ENCODE results near the gene NKRF. TPM values are rescaled to one million over a fixed set of nuclear protein-coding genes. Genes with fewer than 3 reads are reported as not detected.
A peak's percentile ranks its signal among the peaks of the same experiment; 100 is the strongest.

NKRF gene
- 13.6 and 13.9 TPM in 2 replicates for total RNA-seq
- long read RNA-seq, transcript NKRF-201 (3 exons, 3,817 nt) = major isoform, 8 of 12 reads
- long read RNA-seq, partial matches to known transcripts = 0 of 12 reads
- long read RNA-seq, other reads (novel, unspliced or antisense) = 4 of 12 reads

DNA sequence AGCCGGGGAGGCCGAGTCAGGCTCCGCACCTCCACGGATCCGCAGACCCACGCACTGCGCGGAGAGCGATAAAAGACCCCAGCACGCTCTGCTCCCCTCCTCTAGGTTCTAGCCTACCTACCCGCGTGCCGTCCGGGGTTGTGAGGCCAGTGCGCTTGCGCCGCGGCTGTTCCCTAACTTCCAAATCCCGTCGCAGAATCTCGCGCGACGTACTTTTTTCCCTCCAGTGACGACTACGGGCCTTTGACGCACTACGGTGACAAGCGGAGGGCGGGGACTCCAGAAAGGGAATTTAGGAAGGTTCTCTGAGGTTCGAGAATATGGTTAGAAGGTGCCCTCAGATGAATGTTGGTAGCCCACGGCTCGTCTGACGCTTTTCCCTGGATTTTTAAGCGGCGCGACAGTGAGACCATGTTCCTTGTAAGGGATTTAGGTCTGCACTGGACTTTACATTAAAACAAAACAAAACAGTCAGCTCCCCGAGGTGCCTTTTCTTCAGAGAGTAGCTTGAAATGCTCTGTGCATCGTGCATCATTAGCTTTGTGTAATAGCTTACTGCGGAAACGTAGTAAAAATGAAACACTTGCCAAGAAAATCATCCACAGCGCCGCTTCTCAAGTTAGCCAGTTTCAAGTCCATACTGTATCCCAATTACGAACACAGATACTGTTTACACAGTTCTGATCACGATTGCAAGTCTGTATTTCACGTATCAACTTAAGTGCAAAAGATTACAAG, at the start of gene NKRF:
Gene NKRF, minus strand, starts transcription at position 145 of the 738 bp plus-strand sequence.
- DNase-seq (ENCODE audit: low read depth, low spot score) = peak; percentile 76
- peaks cover 3% of the 10 kb centered on the region for H3K36me3 Mint-ChIP-seq (ENCODE audit: low read depth)
- H3K4me3 Mint-ChIP-seq = peak within 1 kb of the TSS; percentile 98
- H3K27ac Mint-ChIP-seq (ENCODE audit: unreplicated experiment) = peak within 1 kb of the TSS; percentile 95
- peaks cover 19% of the 10 kb centered on the region for H3K4me1 Mint-ChIP-seq
- peaks cover 3% of the 10 kb centered on the region for H3K27me3 Mint-ChIP-seq (ENCODE audit: low read depth)
- H3K9me3 Mint-ChIP-seq = no peaks in the 10 kb centered on the region
- TF ChIP-seq, protein P1, sequence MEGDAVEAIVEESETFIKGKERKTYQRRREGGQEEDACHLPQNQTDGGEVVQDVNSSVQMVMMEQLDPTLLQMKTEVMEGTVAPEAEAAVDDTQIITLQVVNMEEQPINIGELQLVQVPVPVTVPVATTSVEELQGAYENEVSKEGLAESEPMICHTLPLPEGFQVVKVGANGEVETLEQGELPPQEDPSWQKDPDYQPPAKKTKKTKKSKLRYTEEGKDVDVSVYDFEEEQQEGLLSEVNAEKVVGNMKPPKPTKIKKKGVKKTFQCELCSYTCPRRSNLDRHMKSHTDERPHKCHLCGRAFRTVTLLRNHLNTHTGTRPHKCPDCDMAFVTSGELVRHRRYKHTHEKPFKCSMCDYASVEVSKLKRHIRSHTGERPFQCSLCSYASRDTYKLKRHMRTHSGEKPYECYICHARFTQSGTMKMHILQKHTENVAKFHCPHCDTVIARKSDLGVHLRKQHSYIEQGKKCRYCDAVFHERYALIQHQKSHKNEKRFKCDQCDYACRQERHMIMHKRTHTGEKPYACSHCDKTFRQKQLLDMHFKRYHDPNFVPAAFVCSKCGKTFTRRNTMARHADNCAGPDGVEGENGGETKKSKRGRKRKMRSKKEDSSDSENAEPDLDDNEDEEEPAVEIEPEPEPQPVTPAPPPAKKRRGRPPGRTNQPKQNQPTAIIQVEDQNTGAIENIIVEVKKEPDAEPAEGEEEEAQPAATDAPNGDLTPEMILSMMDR (conservative IDR thresholded peaks at IDR 0.05) = no peak

DNA sequence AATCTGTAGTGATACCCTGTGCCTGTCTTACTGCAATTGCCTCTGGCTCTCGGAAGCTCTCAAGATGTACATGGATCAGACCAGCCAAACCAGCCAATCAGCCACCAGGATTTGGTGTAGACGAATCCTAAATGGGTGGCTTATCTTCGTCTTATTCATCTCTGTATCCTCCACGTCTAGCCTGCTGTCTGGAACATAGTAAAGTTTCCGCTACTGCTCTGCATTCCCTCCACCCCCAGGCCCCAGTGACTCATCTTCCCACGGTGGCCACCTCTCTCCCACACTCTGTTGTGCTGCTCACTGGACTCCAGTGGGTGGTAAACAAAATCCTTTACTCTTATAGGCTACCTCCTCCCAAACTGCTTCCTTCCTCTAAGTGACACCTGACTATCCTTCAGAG, 48.9 kb upstream of the NKRF start:
- no peak for DNase-seq (ENCODE audit: low read depth, low spot score)
- Mint-ChIP-seq H3K36me3 (ENCODE audit: low read depth) (peaks cover 31% of the 10 kb centered on the region), H3K9me3 (peaks cover 4% of the 10 kb centered on the region), H3K27me3 (ENCODE audit: low read depth) (no peaks in the 10 kb centered on the region), H3K4me1 (peaks cover 21% of the 10 kb centered on the region), H3K27ac (ENCODE audit: unreplicated experiment) (no peak overlapping the region), H3K4me3 (no peak overlapping the region)
- TF ChIP-seq, protein P1 (conservative IDR thresholded peaks at IDR 0.05) = no peak

DNA sequence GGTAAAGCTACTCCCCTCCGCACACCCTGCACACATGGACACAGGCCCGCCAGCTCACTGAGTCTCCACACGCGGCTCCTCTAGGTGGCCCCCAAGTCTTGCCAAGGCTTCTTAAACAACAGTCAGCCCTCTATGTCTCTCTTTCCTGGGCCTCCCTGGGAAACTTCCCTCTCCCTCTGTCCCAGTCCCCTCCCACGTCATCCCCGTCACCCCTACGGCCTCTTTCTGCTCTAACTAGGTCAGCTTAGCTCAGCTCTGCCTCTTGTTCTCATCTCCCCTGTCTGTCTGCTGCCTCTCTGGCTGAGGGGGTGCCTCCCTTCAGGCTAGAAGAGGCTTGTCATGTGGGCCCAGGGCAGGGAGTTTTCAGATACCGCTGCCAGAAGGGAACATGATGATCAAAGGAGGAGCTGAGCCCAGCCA, 47.9 kb upstream of the NKRF start:
- Mint-ChIP-seq H3K4me1 (peaks cover 19% of the 10 kb centered on the region), H3K27me3 (ENCODE audit: low read depth) (no peaks in the 10 kb centered on the region), H3K9me3 (peaks cover 4% of the 10 kb centered on the region), H3K27ac (ENCODE audit: unreplicated experiment) (no peak overlapping the region), H3K4me3 (no peak overlapping the region), H3K36me3 (ENCODE audit: low read depth) (peaks cover 26% of the 10 kb centered on the region)
- TF ChIP-seq, protein P1 (conservative IDR thresholded peaks at IDR 0.05) = no peak
- peak; percentile 1 for DNase-seq (ENCODE audit: low read depth, low spot score)

DNA sequence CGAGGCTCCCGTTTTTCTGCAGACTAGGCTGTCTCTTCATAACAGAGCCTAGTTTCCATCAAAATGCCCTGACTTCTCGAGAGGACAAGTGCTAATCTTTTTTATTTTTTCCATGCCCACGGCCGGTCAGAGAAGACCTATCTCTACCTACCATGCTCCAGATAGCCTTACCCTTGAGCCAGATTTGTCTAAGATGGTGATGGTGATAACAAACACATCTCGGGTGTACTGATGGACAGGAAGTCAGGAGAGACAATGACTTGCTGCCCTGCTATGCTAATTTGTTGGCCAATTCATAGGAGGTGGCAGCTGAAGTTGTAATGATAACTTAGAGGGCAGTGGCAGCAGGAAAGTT, 42.2 kb upstream of the NKRF start:
- no peak overlapping the region for H3K4me3 Mint-ChIP-seq
- no peak overlapping the region for H3K27ac Mint-ChIP-seq (ENCODE audit: unreplicated experiment)
- no peak for DNase-seq (ENCODE audit: low read depth, low spot score)
- TF ChIP-seq, protein P1 (conservative IDR thresholded peaks at IDR 0.05) = no peak
- H3K9me3 Mint-ChIP-seq = no peaks in the 10 kb centered on the region
- H3K4me1 Mint-ChIP-seq = no peaks in the 10 kb centered on the region
- peaks cover 10% of the 10 kb centered on the region for H3K36me3 Mint-ChIP-seq (ENCODE audit: low read depth)
- H3K27me3 Mint-ChIP-seq (ENCODE audit: low read depth) = no peaks in the 10 kb centered on the region

DNA sequence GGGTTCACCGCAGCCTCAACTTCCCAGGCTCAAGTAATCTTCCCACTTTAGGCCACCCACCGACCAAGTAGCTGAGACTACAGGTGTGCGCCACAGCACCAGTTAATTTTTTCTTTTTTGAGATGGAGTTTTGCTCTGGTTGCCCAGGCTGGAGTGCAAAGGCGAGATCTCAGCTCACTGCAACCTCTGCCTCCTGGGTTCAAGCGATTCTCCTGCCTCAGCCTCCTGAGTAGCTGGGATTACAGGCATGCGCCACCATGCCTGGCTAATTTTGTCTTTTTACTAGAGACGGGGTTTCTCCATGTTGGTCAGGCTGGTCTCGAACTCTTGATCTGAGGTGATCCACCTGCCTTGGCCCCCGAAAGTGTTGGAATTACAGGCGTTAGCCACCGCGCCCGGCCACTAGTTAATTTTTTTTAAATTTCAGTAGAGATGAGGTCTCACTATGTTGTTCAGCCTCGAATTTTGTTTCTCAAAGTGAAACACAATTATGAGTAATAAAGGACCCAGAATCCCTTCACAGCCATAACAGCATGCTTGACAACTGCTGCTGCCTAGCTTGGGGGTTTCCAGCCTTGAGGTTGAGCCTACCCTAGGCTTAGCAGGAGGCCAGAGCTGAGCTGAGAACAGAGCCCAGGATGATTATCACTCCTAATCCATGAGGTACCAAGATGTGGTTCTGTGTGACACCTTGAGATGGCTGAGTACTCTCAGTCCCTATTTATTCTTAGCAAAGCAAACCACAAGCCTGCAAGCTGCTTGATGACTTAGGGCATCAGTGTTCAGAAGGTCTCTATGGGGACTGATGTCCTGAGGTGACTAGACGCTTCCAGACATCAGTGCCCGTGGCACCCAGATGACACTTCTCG, 41.6 kb upstream of the NKRF start:
- DNase-seq (ENCODE audit: low read depth, low spot score) = no peak
- Mint-ChIP-seq H3K27ac (ENCODE audit: unreplicated experiment) (no peak overlapping the region), H3K27me3 (ENCODE audit: low read depth) (no peaks in the 10 kb centered on the region), H3K36me3 (ENCODE audit: low read depth) (peaks cover 6% of the 10 kb centered on the region), H3K4me1 (no peaks in the 10 kb centered on the region), H3K9me3 (no peaks in the 10 kb centered on the region), H3K4me3 (no peak overlapping the region)
- TF ChIP-seq, protein P1 (conservative IDR thresholded peaks at IDR 0.05) = no peak

Measured in neural crest cell (in vitro differentiated cells).